Measurements from ENCODE around the gene SLC23A3. TPM values are rescaled to one million over a fixed set of nuclear protein-coding genes. Genes with fewer than 3 reads are reported as not detected.

Gene SLC23A3
- total RNA-seq, 8 experiments from 2014 or later = 0.13 to 3.4 (median 0.54) TPM

DNA sequence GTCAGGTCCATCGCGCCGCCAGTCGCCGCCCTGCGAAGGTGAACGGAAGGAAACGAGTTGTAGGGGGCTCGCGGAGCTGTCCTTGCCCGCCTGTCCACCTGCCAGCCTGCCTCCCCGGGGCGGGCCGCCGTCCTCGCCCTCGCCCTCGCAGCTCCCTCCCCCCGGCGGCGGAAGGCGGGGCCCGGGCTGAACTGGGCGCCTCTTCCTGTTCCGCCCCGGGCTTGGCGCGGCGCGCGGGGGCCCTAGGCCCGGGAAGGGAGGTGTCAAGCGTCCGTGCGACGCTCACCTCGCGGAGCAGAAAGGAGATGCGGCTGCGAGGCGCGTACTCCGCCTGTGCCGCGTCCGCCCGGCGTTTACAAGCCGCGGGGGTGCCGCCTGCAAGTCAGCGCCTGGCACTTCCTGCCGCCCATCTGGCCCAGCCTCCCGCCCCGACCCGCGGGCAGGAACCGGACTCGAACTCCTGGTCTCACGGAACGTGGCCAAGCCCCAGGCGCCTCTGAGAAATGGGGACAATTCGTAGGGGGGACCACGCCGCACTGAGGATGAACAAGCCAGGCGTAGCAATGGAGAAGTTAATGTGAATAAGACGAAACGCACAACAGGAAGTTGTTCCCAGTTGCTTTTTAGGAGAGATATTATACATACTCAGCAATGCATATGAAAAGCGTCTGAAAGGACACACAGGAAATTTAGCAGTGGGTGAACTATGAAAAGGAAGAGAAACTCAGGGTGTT lies 7.2 kb upstream of the SLC23A3 start, which contains the start of gene CNPPD1:
CNPPD1 (minus strand) TSS at position 108 of the 734 bp plus-strand sequence; CDS start at position 11, 97 bp downstream.
- WGBS, 10 experiments = 0% methylated on average over 1 to 13 of the region's 69 CpGs; no CpG with 5 or more reads in 2 of the 10 experiments
- peak within 1 kb of the TSS; percentile 82 to 91 for H3K27ac ChIP-seq
- peaks cover 7 to 11% of the 10 kb centered on the region in 2 donors for H3K4me1 ChIP-seq (replicated peaks in 1 of 2)
- in situ Hi-C loops (cut with MboI; ENCODE audit: low pct_unique_long_range_greater_than_20kb in 2 of 9, low sequenced_read_pairs in 9 of 9, unreplicated experiment in 9 of 9) = no loop called here
- peak; percentile 63 to 80 (median 75) for ATAC-seq (replicated peaks in 6 of 8)
- H3K4me3 ChIP-seq = peak within 1 kb of the TSS; percentile 76 to 96 (median 96)

DNA sequence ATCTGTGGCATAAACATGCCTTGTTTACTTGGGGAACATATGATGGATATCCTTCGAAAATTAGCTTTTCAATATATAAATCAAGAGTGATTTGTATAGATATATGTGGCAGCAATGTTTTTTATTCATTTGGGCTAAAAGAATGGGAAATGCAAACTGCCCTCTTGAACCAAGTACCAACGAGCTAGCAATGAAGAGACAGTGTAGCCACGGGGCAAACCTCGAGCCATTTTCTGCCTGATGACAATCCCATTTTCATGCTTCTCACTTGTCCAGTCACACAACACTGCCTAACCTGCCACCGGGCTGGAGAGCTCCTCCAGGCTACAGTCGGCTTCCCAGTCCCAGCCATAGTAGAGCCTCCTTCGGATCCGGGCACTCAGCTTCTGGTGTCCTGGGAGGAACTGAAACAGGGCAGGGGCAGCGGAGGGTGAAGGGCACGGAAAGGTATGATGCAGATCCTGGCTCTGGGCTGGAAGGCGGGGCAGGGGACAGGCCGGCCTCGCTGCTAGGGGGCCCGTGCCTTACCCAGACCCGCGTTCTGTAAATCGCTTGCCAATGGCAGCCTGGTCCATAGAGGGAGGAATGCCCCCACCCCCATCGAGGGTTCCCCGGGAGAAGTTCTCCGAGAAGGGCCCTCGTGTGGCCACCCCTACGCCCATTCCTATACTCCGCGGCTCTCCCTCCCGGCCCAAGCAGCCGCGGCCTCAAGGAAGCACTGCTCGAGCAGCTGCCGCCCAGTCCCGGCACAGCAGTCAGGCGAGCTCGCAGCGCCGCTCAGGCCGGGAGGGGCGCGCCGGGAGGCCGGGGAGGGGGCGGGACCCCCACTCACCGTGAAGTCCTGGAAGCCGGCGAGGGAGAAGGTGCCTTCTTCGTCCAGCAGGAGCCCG lies 6.3 kb upstream of the SLC23A3 start:
- in situ Hi-C loops (cut with MboI; ENCODE audit: low pct_unique_long_range_greater_than_20kb in 2 of 9, low sequenced_read_pairs in 9 of 9, unreplicated experiment in 9 of 9) = no loop called here
- peak overlapping the region; percentile 46 to 91 for H3K27ac ChIP-seq
- peaks cover 7 to 11% of the 10 kb centered on the region in 2 donors for H3K4me1 ChIP-seq (replicated peaks in 1 of 2)
- 0 to 24% (median 9%) methylated on average over 2 to 9 of the region's 45 CpGs; no CpG with 5 or more reads in 4 of the 10 experiments for WGBS, 10 experiments
- peak; percentile 42 to 72 (median 67) for ATAC-seq (replicated peaks in 6 of 8)
- H3K4me3 ChIP-seq = peak overlapping the region; percentile 76 to 96 (median 96)

GRCh38 chr2:219175486-219175885 lies 5.7 kb upstream of the SLC23A3 start:
- Histone ChIP-seq H3K4me1 (replicated peaks in 1 of 2) (peaks cover 7 to 11% of the 10 kb centered on the region in 2 donors), H3K27ac (no peak overlapping the region), H3K4me3 (peak overlapping the region; percentile 76 to 96 (median 96))
- in situ Hi-C loops (cut with MboI; ENCODE audit: low pct_unique_long_range_greater_than_20kb in 2 of 9, low sequenced_read_pairs in 9 of 9, unreplicated experiment in 9 of 9) = no loop called here
- ATAC-seq (replicated peaks in 6 of 8) = no peak
- 50 to 95% (median 66%) methylated on average over 1 to 5 of the region's 7 CpGs; no CpG with 5 or more reads in 2 of the 10 experiments for WGBS, 10 experiments

DNA sequence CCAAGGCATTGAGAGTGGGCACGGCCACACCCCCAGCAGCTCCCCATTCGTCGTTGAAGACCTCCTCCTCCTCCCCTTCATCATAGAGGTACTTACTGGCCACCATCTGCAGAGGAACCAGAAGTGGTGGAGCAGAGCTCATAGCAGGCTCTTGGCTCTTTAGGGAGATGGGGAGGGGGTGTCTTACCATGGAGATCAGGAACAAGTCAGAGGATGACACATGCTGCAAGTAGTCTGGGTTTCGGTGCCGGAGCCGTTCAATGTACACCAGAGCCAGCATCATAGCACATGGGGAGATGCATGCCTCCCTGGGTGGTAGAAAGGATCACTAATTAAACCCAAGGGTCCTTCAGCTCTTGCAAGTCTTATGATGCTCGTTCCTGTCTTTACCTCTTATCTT lies 5.0 kb upstream of the SLC23A3 start:
- no peak for ATAC-seq (replicated peaks in 6 of 8)
- Histone ChIP-seq H3K27ac (no peak overlapping the region), H3K4me1 (replicated peaks in 1 of 2) (peaks cover 7 to 11% of the 10 kb centered on the region in 2 donors), H3K4me3 (no peak overlapping the region)
- in situ Hi-C loops (cut with MboI; ENCODE audit: low pct_unique_long_range_greater_than_20kb in 2 of 9, low sequenced_read_pairs in 9 of 9, unreplicated experiment in 9 of 9) = loop anchor here in 1 of 9 experiments (25.0 kb wide), 1 partner anchor 112 kb away; the partner anchor contains the start of gene IHH
- WGBS, 10 experiments = 73 to 91% (median 89%) methylated on average over 1 to 4 of the region's 7 CpGs; no CpG with 5 or more reads in 7 of the 10 experiments

GRCh38 chr2:219174146-219174545 lies 4.3 kb upstream of the SLC23A3 start:
- in situ Hi-C loops (cut with MboI; ENCODE audit: low pct_unique_long_range_greater_than_20kb in 2 of 9, low sequenced_read_pairs in 9 of 9, unreplicated experiment in 9 of 9) = loop anchor here in 1 of 9 experiments (25.0 kb wide), 1 partner anchor 112 kb away; the partner anchor contains the start of gene IHH
- H3K27ac ChIP-seq = no peak overlapping the region
- H3K4me3 ChIP-seq = no peak overlapping the region
- peaks cover 7 to 9% of the 10 kb centered on the region in 2 donors for H3K4me1 ChIP-seq (replicated peaks in 1 of 2)
- 21 to 100% (median 100%) methylated on average over 1 to 3 of the region's 3 CpGs; no CpG with 5 or more reads in 2 of the 10 experiments for WGBS, 10 experiments
- ATAC-seq (replicated peaks in 6 of 8) = no peak

GRCh38 chr2:219173176-219173575 lies 3.3 kb upstream of the SLC23A3 start:
- no peak for ATAC-seq (replicated peaks in 6 of 8)
- in situ Hi-C loops (cut with MboI; ENCODE audit: low pct_unique_long_range_greater_than_20kb in 2 of 9, low sequenced_read_pairs in 9 of 9, unreplicated experiment in 9 of 9) = loop anchor here in 1 of 9 experiments (25.0 kb wide), 1 partner anchor 111 kb away; the partner anchor contains the start of gene IHH

DNA sequence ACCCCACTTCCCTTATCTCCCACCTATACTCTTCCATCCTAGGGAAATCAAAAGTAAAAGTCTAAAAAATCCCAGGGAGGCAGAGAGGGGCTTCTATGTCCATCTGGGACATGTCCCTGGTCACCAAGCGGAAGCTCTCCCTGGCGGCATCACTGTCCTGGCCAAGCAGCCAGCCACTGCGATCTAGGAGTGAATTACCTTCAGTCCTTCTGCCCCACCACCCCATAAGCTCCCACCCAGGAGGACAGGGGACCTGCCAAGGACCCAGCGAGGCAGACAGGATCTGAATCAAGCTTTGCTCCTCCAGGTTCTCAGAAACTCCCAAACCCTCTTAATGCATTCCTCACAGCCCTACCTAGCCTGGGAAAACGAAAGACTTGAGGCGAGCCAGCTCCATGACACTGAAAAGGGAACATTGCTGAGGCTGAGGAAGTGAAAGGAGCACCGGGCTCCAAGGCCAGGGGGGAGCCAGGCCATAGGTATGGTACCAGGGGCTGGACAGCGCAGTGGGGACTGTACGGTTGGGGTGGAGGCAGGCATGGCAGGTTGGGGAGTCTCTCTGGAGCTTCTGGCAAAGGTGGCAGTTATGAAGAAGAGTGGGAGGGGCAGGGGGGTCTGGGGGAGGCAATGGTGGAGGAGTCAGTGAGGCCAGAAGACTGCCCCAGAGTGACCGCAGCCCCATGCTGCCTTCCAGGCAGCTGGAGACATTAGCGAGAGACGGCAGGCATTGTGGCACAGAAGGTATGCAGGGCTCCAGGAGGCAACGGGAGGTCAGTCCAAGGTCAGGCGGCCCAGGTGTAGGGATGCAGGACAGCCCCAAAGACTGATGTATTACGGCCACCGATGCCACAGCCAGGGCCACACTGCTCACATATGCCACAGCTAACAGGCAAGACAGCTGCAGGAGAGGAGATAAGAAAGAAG lies 2.7 kb upstream of the SLC23A3 start:
- in situ Hi-C loops (cut with MboI; ENCODE audit: low pct_unique_long_range_greater_than_20kb in 2 of 9, low sequenced_read_pairs in 9 of 9, unreplicated experiment in 9 of 9) = loop anchor here in 1 of 9 experiments (25.0 kb wide), 1 partner anchor 110 kb away; the partner anchor contains the start of gene IHH
- H3K4me1 ChIP-seq (replicated peaks in 1 of 2) = peaks cover 5 to 6% of the 10 kb centered on the region in 2 donors
- 80 to 93% (median 84%) methylated on average over 4 to 11 of the region's 16 CpGs; no CpG with 5 or more reads in 7 of the 10 experiments for WGBS, 10 experiments
- H3K4me3 ChIP-seq = no peak overlapping the region
- no peak for ATAC-seq (replicated peaks in 6 of 8)
- H3K27ac ChIP-seq = no peak overlapping the region

More at GRCh38 chr2:219173176-219173575, 3.3 kb upstream of the SLC23A3 start:
- H3K4me3 ChIP-seq = no peak overlapping the region
- WGBS, 10 experiments = 72 to 100% (median 92%) methylated on average over 1 to 6 of the region's 6 CpGs; no CpG with 5 or more reads in 5 of the 10 experiments
- H3K27ac ChIP-seq = no peak overlapping the region
- H3K4me1 ChIP-seq (replicated peaks in 1 of 2) = peaks cover 5 to 6% of the 10 kb centered on the region in 2 donors

GRCh38 chr2:219171231-219171651 lies 1.4 kb upstream of the SLC23A3 start:
- in situ Hi-C loops (cut with MboI; ENCODE audit: low pct_unique_long_range_greater_than_20kb in 2 of 9, low sequenced_read_pairs in 9 of 9, unreplicated experiment in 9 of 9) = loop anchor here in 1 of 9 experiments (25.0 kb wide), 1 partner anchor 109 kb away; the partner anchor contains the start of gene IHH
- Histone ChIP-seq H3K4me3 (no peak overlapping the region), H3K4me1 (replicated peaks in 1 of 2) (peaks cover 5 to 6% of the 10 kb centered on the region in 2 donors), H3K27ac (no peak overlapping the region)
- WGBS, 10 experiments = 0 to 68% (median 25%) methylated on average over 1 to 4 of the region's 6 CpGs; no CpG with 5 or more reads in 4 of the 10 experiments
- peak; percentile 59 to 84 (median 74) for ATAC-seq (replicated peaks in 6 of 8)

GRCh38 chr2:219168932-219169331 lies 897 bp downstream of the SLC23A3 start:
- no peak overlapping the region for H3K4me3 ChIP-seq
- in situ Hi-C loops (cut with MboI; ENCODE audit: low pct_unique_long_range_greater_than_20kb in 2 of 9, low sequenced_read_pairs in 9 of 9, unreplicated experiment in 9 of 9) = loop anchor here in 1 of 9 experiments (25.0 kb wide), 1 partner anchor 107 kb away; the partner anchor contains the start of gene IHH
- ATAC-seq (replicated peaks in 6 of 8) = no peak
- H3K4me1 ChIP-seq (replicated peaks in 1 of 2) = no peaks in the 10 kb centered on the region
- H3K27ac ChIP-seq = no peak overlapping the region

DNA sequence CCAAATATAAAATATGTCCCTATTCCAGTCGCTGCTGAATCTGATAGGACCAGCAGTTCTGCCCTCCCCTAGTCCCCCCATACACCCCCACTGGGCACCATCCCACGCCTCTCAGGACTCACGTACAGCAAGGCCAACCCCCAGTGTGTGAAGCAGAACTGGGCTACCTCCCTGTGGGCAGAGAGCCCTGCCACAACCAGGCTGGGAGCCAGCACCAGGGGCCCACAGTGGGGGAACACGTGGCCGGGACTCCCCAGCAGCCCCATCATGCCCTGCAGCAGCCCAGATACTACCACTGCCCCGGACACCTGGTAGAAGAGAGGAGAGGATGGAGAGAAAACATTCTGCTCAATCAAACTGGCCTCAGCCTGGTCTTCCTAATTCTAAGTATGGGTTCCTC lies 1.3 kb downstream of the SLC23A3 start:
- no peaks in the 10 kb centered on the region for H3K4me1 ChIP-seq (replicated peaks in 1 of 2)
- no peak overlapping the region for H3K4me3 ChIP-seq
- in situ Hi-C loops (cut with MboI; ENCODE audit: low pct_unique_long_range_greater_than_20kb in 2 of 9, low sequenced_read_pairs in 9 of 9, unreplicated experiment in 9 of 9) = loop anchor here in 1 of 9 experiments (25.0 kb wide), 1 partner anchor 106 kb away; the partner anchor contains the start of gene IHH
- WGBS, 10 experiments = 40 to 100% (median 44%) methylated on average over 1 to 5 of the region's 6 CpGs; no CpG with 5 or more reads in 7 of the 10 experiments
- peak in 2 of 8 experiments; percentile 7 to 15 for ATAC-seq (replicated peaks in 6 of 8)
- H3K27ac ChIP-seq = no peak overlapping the region

- no peak for ATAC-seq (replicated peaks in 6 of 8)
- Histone ChIP-seq H3K27ac (no peak overlapping the region), H3K4me1 (replicated peaks in 1 of 2) (no peaks in the 10 kb centered on the region), H3K4me3 (no peak overlapping the region)
- in situ Hi-C loops (cut with MboI; ENCODE audit: low pct_unique_long_range_greater_than_20kb in 2 of 9, low sequenced_read_pairs in 9 of 9, unreplicated experiment in 9 of 9) = loop anchor here in 1 of 9 experiments (25.0 kb wide), 1 partner anchor 106 kb away; the partner anchor contains the start of gene IHH
- WGBS, 10 experiments = 28 to 60% (median 38%) methylated on average over 1 to 4 of the region's 5 CpGs; no CpG with 5 or more reads in 3 of the 10 experiments
These were observed 1.8 kb downstream of the SLC23A3 start for GRCh38 chr2:219167997-219168396.
